GM13977 (cell line): ENCODE results near the gene AFTPH.

Experiments used
- DNase-seq: peaks from one replicate; pipeline ENCODE4 v3.0.0; 2012; ENCODE audit warnings: low spot score
- in situ Hi-C: fragments of 300-500 bp; cut with MboI; formaldehyde crosslinking; loops from one replicate; pipeline ENCODE4 v1.12.0; 2022; ENCODE audit warnings: low sequenced_read_pairs, low pct_unique_long_range_greater_than_20kb, mixed read lengths, inconsistent platforms; ENCODE audit not compliant: unreplicated experiment
- TF ChIP-seq, protein P1 (sequence below): IDR thresholded peaks from 2 replicates; pipeline ENCODE4 v1.5.1; 2012; ENCODE audit warnings: mild to moderate bottlenecking, control low read depth; ENCODE audit not compliant: insufficient read depth; ENCODE audit errors: extremely low read depth, missing control alignments

Gene AFTPH

DNA sequence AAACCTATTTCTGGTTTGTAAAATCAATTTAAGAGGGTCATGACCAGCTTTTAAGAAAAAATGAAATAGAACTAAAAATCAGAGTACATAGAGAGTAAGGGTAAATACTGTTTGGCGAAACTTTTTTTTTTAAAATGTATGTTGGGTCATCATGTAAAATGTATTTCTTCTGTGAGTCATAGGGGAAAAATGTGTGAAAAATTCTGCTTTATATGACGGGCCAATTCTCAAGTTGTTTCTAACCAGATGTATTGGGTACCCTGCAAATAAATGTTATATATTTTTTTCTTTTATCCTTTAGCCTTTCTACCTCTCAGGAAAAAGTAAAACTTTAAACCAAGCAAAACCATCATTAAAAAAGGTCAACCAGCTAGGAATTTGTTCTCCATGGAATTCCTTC is 13.9 kb downstream of the AFTPH start:
- DNase-seq: no peak
- in situ Hi-C loops: no loop called here
- TF ChIP-seq, protein P1, sequence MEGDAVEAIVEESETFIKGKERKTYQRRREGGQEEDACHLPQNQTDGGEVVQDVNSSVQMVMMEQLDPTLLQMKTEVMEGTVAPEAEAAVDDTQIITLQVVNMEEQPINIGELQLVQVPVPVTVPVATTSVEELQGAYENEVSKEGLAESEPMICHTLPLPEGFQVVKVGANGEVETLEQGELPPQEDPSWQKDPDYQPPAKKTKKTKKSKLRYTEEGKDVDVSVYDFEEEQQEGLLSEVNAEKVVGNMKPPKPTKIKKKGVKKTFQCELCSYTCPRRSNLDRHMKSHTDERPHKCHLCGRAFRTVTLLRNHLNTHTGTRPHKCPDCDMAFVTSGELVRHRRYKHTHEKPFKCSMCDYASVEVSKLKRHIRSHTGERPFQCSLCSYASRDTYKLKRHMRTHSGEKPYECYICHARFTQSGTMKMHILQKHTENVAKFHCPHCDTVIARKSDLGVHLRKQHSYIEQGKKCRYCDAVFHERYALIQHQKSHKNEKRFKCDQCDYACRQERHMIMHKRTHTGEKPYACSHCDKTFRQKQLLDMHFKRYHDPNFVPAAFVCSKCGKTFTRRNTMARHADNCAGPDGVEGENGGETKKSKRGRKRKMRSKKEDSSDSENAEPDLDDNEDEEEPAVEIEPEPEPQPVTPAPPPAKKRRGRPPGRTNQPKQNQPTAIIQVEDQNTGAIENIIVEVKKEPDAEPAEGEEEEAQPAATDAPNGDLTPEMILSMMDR: no peak

DNA sequence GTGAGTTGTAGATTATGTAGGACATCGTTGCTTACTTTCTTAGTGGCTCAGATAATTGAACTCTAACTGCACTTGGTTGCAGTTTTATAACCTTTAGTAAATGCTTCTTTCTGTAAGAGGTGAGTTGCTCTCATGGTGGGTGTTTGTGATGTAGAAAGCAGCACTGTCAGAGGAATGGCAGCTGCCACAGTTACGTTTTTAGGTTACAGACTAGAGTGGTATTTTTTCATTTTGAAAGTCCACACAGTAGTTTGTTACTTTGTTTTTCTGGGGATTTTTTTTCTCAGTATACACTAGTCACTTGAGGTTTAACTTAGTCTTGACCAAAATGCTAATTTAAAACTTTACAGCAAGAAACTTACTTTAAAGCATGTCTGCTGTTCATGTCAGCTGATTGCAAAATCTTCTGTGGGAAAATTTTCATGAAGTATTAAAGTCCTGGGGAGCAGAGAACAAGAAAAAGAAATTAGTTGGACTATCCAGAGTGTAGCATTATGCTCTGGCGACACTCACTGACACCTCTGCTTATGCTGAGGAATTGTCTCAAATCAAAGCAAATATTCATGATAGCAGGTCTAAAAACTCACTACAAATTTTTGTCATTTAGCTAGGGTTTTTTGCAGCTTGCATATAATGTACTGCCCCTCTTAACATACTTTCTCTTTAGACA is 14.8 kb downstream of the AFTPH start:
- in situ Hi-C loops: no loop called here
- peak; percentile 30 for DNase-seq
- TF ChIP-seq, protein P1: no peak

DNA sequence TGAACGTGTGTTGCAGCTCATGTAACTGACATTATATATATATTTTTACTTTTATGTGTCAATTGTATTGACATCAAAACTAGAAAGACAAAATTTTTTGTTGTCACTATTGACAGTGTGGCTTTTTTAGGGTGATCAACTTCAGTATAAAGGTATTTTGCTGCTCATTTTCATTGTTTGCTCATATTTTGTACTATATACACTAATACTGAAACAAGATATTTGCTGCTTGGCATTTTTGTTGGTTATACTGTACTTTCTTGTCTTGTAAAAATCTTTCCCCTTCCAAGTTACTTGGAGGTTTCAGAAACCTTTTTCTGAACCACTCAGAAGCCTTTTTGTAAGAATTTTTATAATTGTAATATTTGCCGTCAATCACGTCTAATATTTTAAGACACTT is 16.5 kb downstream of the AFTPH start:
- TF ChIP-seq, protein P1: no peak
- in situ Hi-C loops: no loop called here
- no peak for DNase-seq

DNA sequence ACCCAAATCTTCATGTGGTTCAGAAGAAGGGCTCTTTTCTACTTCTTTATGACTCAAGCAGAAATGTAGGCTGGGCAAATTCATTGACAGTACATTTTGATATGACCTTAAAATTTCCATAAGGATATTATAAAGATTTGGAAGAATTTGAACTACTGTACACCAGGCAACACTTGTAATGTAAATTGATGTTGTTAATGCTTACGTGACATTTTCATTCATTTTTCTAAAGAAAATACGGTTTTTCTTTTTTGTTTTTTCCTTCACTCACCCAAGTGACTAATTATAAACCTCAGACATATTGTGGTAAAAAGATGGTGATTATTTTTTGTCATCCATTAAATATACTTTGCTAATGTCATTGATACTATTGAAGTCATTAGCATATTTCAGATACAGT is 17.4 kb downstream of the AFTPH start:
- in situ Hi-C loops: no loop called here
- no peak for DNase-seq
- TF ChIP-seq, protein P1: no peak

DNA sequence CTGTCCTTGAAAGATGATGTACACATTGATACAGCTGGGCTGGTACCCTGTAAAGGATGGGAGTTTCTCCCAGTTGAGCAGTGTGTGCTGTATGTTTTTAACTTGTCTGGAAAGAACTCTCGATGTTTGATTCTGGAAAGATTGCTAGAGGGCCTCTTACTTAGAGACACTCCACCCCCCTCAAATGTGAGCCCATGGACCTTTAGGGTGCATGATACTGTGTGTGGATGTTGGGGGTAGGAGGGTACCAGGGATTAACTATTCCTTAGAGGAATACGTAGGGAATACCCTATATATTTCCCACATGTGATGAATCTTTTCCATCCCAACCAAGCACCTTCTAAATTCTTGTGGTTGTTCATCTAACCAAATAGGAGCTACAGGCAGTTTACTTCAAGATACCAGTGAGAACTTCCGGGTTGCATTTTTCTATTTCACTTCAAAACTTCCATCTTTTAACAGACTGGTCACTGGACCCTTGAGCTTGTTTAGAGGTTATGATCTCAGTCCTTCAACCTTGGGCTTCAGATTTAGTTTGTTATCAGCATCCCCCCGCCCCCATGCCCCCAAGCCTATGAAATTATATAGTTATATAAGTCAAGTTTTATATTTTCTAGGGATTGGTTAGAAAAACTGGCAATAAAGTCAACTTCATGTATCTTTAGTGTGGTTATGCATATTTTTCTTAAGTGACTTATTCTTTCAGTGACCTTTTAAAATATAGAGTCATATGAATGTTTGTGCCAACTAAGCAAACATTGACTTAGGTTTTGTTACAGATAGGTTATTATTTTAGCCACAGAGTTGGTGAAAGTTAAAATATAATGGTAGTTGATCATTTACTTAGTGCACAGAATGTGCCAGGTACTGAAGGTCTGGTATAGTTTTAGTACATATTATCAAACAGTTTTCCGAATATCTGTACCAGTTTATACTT is 18.2 kb downstream of the AFTPH start:
- DNase-seq: no peak
- TF ChIP-seq, protein P1: no peak
- in situ Hi-C loops: no loop called here

DNA sequence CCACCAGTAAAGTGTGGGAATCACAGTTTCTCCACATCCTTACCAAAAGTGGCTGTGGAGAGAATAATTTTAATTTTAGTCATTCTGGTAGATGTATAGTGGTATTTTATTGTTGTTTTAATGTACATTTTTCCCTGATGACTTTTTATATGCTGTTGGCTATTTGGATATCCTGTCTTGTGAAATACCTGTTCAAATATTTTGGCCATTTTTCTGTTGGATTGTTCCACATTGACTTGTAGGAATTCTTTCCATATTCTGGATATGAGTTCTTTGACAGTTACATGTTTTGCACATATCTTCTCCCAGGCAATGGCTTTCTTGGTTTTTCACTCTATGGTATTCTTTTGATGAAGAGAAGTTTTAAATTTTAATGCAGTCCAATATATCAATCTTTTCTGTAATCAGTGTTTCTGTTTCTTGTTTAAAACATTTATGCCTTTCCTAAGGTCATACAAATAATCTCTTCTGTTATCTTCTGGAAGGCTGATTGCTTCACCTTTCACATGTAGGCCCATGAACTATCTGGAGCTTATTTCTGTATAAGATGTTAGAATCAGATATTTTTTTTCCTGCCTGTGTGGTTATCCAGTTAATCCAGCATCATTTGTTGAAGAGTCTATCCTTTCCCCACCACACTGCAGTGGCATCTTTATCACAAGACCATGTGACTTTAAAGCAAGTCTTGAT is 19.0 kb downstream of the AFTPH start:
- in situ Hi-C loops: no loop called here
- DNase-seq: no peak

More for the DNA sequence above, 19.0 kb downstream of the AFTPH start:
- TF ChIP-seq, protein P1: no peak
